HFF-Myc (cell line): ENCODE measurements around the gene C14orf39.
"Not testable (repeated sequence)": the region's sequence is repeated elsewhere in the genome, so short reads cannot be mapped to it uniquely, and the experiment has no call there.

ENCODE experiments used
- DNase-seq: peaks from one replicate; pipeline ENCODE4 v3.0.0-alpha.2; 2011; ENCODE audit warnings: low read depth; ENCODE audit errors: extremely low read depth
- H3K4me3 ChIP-seq: replicated peaks from 2 replicates; pipeline ENCODE4 v1.5.1; 2011; ENCODE audit warnings: low read depth, mild to moderate bottlenecking, control low read depth, low read length
- CTCF ChIP-seq: IDR thresholded peaks from 2 replicates; pipeline ENCODE4 v1.5.1; 2012; ENCODE audit warnings: mild to moderate bottlenecking, low read depth, low read length, control low read depth; ENCODE audit errors: missing control alignments

The C14orf39 gene

GRCh38 chr14:60495946-60496345, 10.1 kb upstream of the C14orf39 start:
- no peak for DNase-seq
- TF ChIP-seq CTCF: no peak
- H3K4me3 ChIP-seq: no peak overlapping the region

- no peak overlapping the region for H3K4me3 ChIP-seq
- no peak for TF ChIP-seq CTCF
- no peak for DNase-seq
These were observed 4.4 kb upstream of the C14orf39 start for GRCh38 chr14:60490270-60490669.

GRCh38 chr14:60488175-60488574, 2.3 kb upstream of the C14orf39 start:
- H3K4me3 ChIP-seq: no peak overlapping the region
- DNase-seq: no peak
- TF ChIP-seq CTCF: no peak

GRCh38 chr14:60487211-60487610, 1.3 kb upstream of the C14orf39 start:
- no peak for TF ChIP-seq CTCF
- no peak overlapping the region for H3K4me3 ChIP-seq
- no peak for DNase-seq

GRCh38 chr14:60485057-60485597, 736 bp downstream of the C14orf39 start:
- TF ChIP-seq CTCF: no peak
- H3K4me3 ChIP-seq: no peak overlapping the region
- DNase-seq: no peak

GRCh38 chr14:60482743-60483142, 3.1 kb downstream of the C14orf39 start:
- no peak for DNase-seq
- H3K4me3 ChIP-seq: no peak overlapping the region
- TF ChIP-seq CTCF: no peak

GRCh38 chr14:60480248-60480647, 5.6 kb downstream of the C14orf39 start:
- H3K4me3 ChIP-seq, DNase-seq: not testable (repeated sequence)
